Neural progenitor cell (in vitro differentiated cells): ENCODE measurements around the gene POLR2E. TPM values are rescaled to one million over a fixed set of nuclear protein-coding genes. Genes with fewer than 3 reads are reported as not detected.

ENCODE experiments used
- DNase-seq: peaks from one replicate; pipeline ENCODE4 v3.0.0-alpha.2; 2016; ENCODE audit warnings: low spot score
- H2AFZ ChIP-seq: fragments of 200-600 bp; sonication (generic); replicated peaks from 2 replicates; pipeline ENCODE4 v1.6.1; 2016; ENCODE audit warnings: antibody characterized with exemption
- H3F3A ChIP-seq: fragments of 200-600 bp; sonication (generic); 2 replicates; pipeline ENCODE4 v1.6.1; 2016; ENCODE audit warnings: antibody characterized with exemption, low read depth
- H3K27ac ChIP-seq: fragments of 200-600 bp; sonication (generic); 2 replicates; pipeline ENCODE4 v1.5.1; 2016; ENCODE audit warnings: mild to moderate bottlenecking
- H3K27me3 ChIP-seq: fragments of 200-600 bp; sonication (generic); 2 replicates; pipeline ENCODE4 v1.6.1; 2016; ENCODE audit warnings: mild to moderate bottlenecking, moderate library complexity
- H3K36me3 ChIP-seq: fragments of 200-600 bp; sonication (generic); 2 replicates; pipeline ENCODE4 v1.5.1; 2016
- H3K4me1 ChIP-seq: fragments of 200-600 bp; sonication (generic); 2 replicates; pipeline ENCODE4 v1.6.1; 2016; ENCODE audit warnings: mixed run types
- H3K4me2 ChIP-seq: fragments of 200-600 bp; sonication (generic); 2 replicates; pipeline ENCODE4 v1.6.1; 2016
- H3K4me3 ChIP-seq: fragments of 200-600 bp; sonication (generic); 2 replicates; pipeline ENCODE4 v1.5.1; 2016
- H3K79me2 ChIP-seq: fragments of 200-600 bp; sonication (generic); 2 replicates; pipeline ENCODE4 v1.6.1; 2016; ENCODE audit warnings: low read depth
- H3K9ac ChIP-seq: fragments of 200-600 bp; sonication (generic); 2 replicates; pipeline ENCODE4 v1.6.1; 2016
- H3K9me3 ChIP-seq: fragments of 200-600 bp; sonication (generic); 2 replicates; pipeline ENCODE4 v1.5.1; 2016; ENCODE audit warnings: low read depth
- H4K20me1 ChIP-seq: fragments of 200-600 bp; sonication (generic); 2 replicates; pipeline ENCODE4 v1.6.1; 2016; ENCODE audit warnings: low read depth
- H3K27ac Mint-ChIP-seq: 3 replicates; pipeline ENCODE4 v1.8.0; 2021; ENCODE audit warnings: mixed read lengths
- H3K27me3 Mint-ChIP-seq: 2 replicates; pipeline ENCODE4 v1.8.0; 2022; ENCODE audit warnings: low read depth, mild to moderate bottlenecking, inconsistent platforms, moderate library complexity, mixed read lengths; ENCODE audit not compliant: insufficient read depth
- H3K36me3 Mint-ChIP-seq: 3 replicates; pipeline ENCODE4 v1.8.0; 2021; ENCODE audit warnings: mixed read lengths
- H3K4me1 Mint-ChIP-seq: 3 replicates; pipeline ENCODE4 v1.8.0; 2021; ENCODE audit warnings: mixed read lengths
- H3K4me3 Mint-ChIP-seq: 3 replicates; pipeline ENCODE4 v1.8.0; 2021; ENCODE audit warnings: mild to moderate bottlenecking, moderate library complexity, mixed read lengths
- H3K9me3 Mint-ChIP-seq: 3 replicates; pipeline ENCODE4 v1.8.0; 2020; ENCODE audit warnings: mixed read lengths
- CTCF ChIP-seq: fragments of 200-600 bp; sonication (generic); IDR thresholded peaks from 2 replicates; pipeline ENCODE4 v1.5.1; 2017; ENCODE audit warnings: antibody characterized with exemption, mild to moderate bottlenecking
- EZH2 ChIP-seq: fragments of 200-600 bp; sonication (generic); IDR thresholded peaks from 2 replicates; pipeline ENCODE4 v1.6.1; 2017; ENCODE audit warnings: antibody characterized with exemption, mild to moderate bottlenecking, moderate library complexity
- EZH2phosphoT487 ChIP-seq: fragments of 200-600 bp; sonication (generic); IDR thresholded peaks from 2 replicates; pipeline ENCODE4 v1.6.1; 2017; ENCODE audit warnings: antibody characterized with exemption
- total RNA-seq: library from RNA; depleted of rRNA; stranded (reverse); fragments of >200 nt; gene quantifications from 2 replicates; pipeline ENCODE4 v1.2.3, GENCODE V29; 2015; ENCODE audit warnings: low replicate concordance

The POLR2E gene
- total RNA-seq, 1 donor from 2014 or later = 98.8 TPM

DNA sequence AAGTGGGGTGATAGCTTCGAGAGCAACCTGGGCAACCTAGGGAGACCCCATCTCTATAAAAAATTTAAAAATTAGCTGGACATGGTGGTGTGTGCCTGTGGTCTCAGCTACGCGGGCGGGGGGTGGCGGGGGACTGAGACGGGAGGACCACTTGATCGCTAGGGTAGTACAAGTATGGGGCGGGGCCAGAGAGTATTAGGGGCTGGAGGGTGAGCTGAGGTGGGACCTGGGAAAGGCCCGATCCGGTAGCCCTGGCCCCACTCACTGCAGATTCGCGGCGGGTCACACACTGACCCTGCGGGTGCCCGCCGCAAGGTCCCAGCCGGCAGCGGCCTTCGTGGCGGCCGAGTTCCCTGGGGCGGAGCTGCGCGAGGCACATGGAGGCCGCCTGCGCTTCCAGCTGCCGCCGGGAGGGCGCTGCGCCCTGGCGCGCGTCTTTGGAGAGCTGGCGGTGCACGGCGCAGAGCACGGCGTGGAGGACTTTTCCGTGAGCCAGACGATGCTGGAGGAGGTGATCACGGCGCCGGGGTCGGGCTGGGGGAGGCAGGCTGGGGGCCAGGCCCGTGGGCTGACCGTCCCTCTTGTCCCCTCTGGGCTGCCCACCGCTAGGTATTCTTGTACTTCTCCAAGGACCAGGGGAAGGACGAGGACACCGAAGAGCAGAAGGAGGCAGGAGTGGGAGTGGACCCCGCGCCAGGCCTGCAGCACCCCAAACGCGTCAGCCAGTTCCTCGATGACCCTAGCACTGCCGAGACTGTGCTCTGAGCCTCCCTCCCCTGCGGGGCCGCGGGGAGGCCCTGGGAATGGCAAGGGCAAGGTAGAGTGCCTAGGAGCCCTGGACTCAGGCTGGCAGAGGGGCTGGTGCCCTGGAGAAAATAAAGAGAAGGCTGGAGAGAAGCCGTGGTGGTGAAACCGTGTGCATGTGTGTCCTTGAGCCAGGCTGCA, 30.2 kb downstream of the POLR2E start:
- Histone ChIP-seq H3K4me1 (peaks cover 12% of the 10 kb centered on the region), H3K27ac (no peak overlapping the region), H3K4me3 (no peak overlapping the region), H2AFZ (no peak overlapping the region), H3K36me3 (no peaks in the 10 kb centered on the region), H3K27me3 (peaks cover 67% of the 10 kb centered on the region), H4K20me1 (peaks cover 16% of the 10 kb centered on the region), H3K4me2 (peak overlapping the region; percentile 19), H3K9me3 (no peaks in the 10 kb centered on the region), H3K79me2 (no peaks in the 10 kb centered on the region), H3F3A (peaks cover 20% of the 10 kb centered on the region), H3K9ac (no peak overlapping the region)
- Mint-ChIP-seq H3K27me3 (peaks cover 28% of the 10 kb centered on the region), H3K36me3 (no peaks in the 10 kb centered on the region), H3K4me3 (peak overlapping the region; percentile 38), H3K9me3 (no peaks in the 10 kb centered on the region), H3K4me1 (peaks cover 9% of the 10 kb centered on the region), H3K27ac (no peak overlapping the region)
- peak; percentile 87 for DNase-seq
- TF ChIP-seq EZH2 (peak; percentile 50), CTCF (peak; percentile 79), EZH2phosphoT487 (no peak)

- peaks cover 12% of the 10 kb centered on the region for H3K4me1 ChIP-seq
- TF ChIP-seq EZH2 = no peak
- peak; percentile 17 for TF ChIP-seq EZH2phosphoT487
- no peak for TF ChIP-seq CTCF
- Mint-ChIP-seq H3K9me3 (no peaks in the 10 kb centered on the region), H3K27ac (no peak overlapping the region), H3K4me1 (peaks cover 9% of the 10 kb centered on the region), H3K36me3 (no peaks in the 10 kb centered on the region), H3K27me3 (peaks cover 26% of the 10 kb centered on the region), H3K4me3 (peak overlapping the region; percentile 33)
- H3K4me2 ChIP-seq = no peak overlapping the region
- no peak overlapping the region for H2AFZ ChIP-seq
- DNase-seq = no peak
- H3K27me3 ChIP-seq = peaks cover 58% of the 10 kb centered on the region
- H3K9ac ChIP-seq = no peak overlapping the region
- H3K36me3 ChIP-seq = no peaks in the 10 kb centered on the region
- no peaks in the 10 kb centered on the region for H3K79me2 ChIP-seq
- no peaks in the 10 kb centered on the region for H3K9me3 ChIP-seq
- peaks cover 19% of the 10 kb centered on the region for H3F3A ChIP-seq
- no peak overlapping the region for H3K27ac ChIP-seq
- H4K20me1 ChIP-seq = peaks cover 16% of the 10 kb centered on the region
- no peak overlapping the region for H3K4me3 ChIP-seq
Measured at GRCh38 chr19:1063909-1064660, 31.1 kb downstream of the POLR2E start.

DNA sequence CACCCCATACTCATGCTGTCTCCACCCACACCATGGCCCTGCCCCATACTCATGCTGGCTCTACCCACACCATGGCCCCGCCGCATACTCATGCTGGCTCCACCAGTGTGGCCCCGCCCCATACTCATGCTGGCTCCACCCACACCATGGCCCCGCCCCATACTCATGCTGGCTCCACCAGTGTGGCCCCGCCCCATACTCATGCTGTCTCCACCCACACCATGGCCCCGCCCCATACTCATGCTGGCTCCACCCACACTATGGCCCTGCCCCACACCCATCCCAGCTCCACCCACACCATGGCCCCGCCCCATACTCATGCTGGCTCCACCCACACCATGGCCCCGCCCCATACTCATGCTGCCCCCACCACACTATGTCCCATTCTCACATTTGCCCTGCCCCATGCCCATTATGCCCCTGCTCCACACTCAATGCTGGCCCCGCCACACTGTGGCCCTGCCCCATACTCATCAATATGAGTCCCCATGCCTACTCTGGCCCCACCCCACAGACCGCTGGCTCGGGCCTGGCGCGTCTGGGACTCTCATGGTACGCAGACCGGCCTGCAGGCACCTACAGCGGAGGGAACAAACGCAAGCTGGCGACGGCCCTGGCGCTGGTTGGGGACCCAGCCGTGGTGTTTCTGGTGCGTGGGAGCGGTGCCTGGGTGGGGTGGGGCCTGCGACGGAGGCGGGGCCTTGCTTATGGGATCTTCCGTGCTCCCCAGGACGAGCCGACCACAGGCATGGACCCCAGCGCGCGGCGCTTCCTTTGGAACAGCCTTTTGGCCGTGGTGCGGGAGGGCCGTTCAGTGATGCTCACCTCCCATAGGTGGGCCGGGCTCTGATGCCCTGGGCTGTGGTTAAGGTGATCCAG, 31.9 kb downstream of the POLR2E start:
- no peaks in the 10 kb centered on the region for H3K36me3 Mint-ChIP-seq
- H3K9me3 Mint-ChIP-seq = no peaks in the 10 kb centered on the region
- Histone ChIP-seq H3K4me1 (peaks cover 12% of the 10 kb centered on the region), H3K27ac (no peak overlapping the region), H3K4me3 (no peak overlapping the region), H3K36me3 (no peaks in the 10 kb centered on the region), H3K27me3 (peaks cover 50% of the 10 kb centered on the region), H3F3A (peaks cover 19% of the 10 kb centered on the region), H2AFZ (no peak overlapping the region), H4K20me1 (peaks cover 16% of the 10 kb centered on the region), H3K9me3 (peaks cover under 1% of the 10 kb centered on the region), H3K4me2 (no peak overlapping the region), H3K9ac (no peak overlapping the region), H3K79me2 (no peaks in the 10 kb centered on the region)
- TF ChIP-seq CTCF = no peak
- no peak for TF ChIP-seq EZH2phosphoT487
- TF ChIP-seq EZH2 = no peak
- H3K4me1 Mint-ChIP-seq = peaks cover 7% of the 10 kb centered on the region
- peaks cover 20% of the 10 kb centered on the region for H3K27me3 Mint-ChIP-seq
- DNase-seq = no peak
- H3K4me3 Mint-ChIP-seq = no peak overlapping the region
- H3K27ac Mint-ChIP-seq = no peak overlapping the region
